GM12878 (cell line): ENCODE measurements around the gene NAMPT. TPM values are rescaled to one million over a fixed set of nuclear protein-coding genes. Genes with fewer than 3 reads are reported as not detected.
A peak's percentile ranks its signal among the peaks of the same experiment; 100 is the strongest.

ENCODE experiments used
- ATAC-seq: fragments of 200-7000 bp; cut with Tn5 transposase; 3 replicates; pipeline ENCODE4 v1.9.1; 2020; ENCODE audit warnings: mild to moderate bottlenecking, moderate library complexity
- BruUV-seq: library from RNA; stranded (reverse); fragments of 400-500 nt; replicated peaks from 2 replicates; lab custom pipeline; 2021; lab: Mats Ljungman, UMichigan
- CTCF ChIA-PET: fragments of 300-600 bp; sonication (Branson Sonifier 250); formaldehyde crosslinking; extraction: SDS; loops from one replicate; lab custom pipeline; 2021; ENCODE audit warnings: inconsistent platforms; lab: Yijun Ruan, JAX
- POLR2A ChIA-PET: fragments of 350-600 bp; formaldehyde crosslinking; extraction: SDS; loops from one replicate; lab custom pipeline; 2021; ENCODE audit warnings: inconsistent platforms; lab: Charles Lee
- RAD21 ChIA-PET: fragments of 300-600 bp; sonication (Branson Sonifier 250); formaldehyde crosslinking; loops from one replicate; lab custom pipeline; 2023; ENCODE audit warnings: antibody characterized with exemption; ENCODE audit not compliant: unreplicated experiment; lab: Charles Lee
- SMC1A ChIA-PET: fragments of 300-600 bp; sonication (Branson Sonifier 250); formaldehyde crosslinking; loops from one replicate; lab custom pipeline; 2023; ENCODE audit not compliant: unreplicated experiment, uncharacterized antibody; lab: Charles Lee
- DNase-seq: peaks from one replicate; pipeline ENCODE4 v3.0.0-alpha.2; 2011; ENCODE audit warnings: low read depth, low spot score
- FAIRE-seq: peaks from 3 replicates; lab custom pipeline; 2011; peaks lifted over from hg19 to GRCh38; lab: Jason Lieb, UNC
- H2AFZ ChIP-seq: 2 replicates; pipeline ENCODE4 v1.6.0; 2011; ENCODE audit warnings: low read depth, low read length, control low read depth; ENCODE audit not compliant: control insufficient read depth
- H3K27ac ChIP-seq: 2 replicates; pipeline ENCODE4 v1.5.1; 2011; ENCODE audit warnings: control low read depth; ENCODE audit not compliant: control insufficient read depth, insufficient read depth
- H3K27me3 ChIP-seq, 2 experiments: replicated peaks in 1 of 2; 2 replicates each; pipeline versions ENCODE4 v1.6.0 to v1.6.1; 2011; ENCODE audit warnings: low read length in 1 of 2; ENCODE audit not compliant: control insufficient read depth in 2 of 2, insufficient read depth in 2 of 2
- H3K36me3 ChIP-seq, 2 experiments: 2 replicates each; pipeline ENCODE4 v1.5.1; 2011; ENCODE audit warnings: low read length in 1 of 2; ENCODE audit not compliant: control insufficient read depth in 2 of 2, insufficient read depth in 2 of 2
- H3K4me1 ChIP-seq: 2 replicates; pipeline ENCODE4 v1.6.1; 2011; ENCODE audit warnings: mild to moderate bottlenecking, low read length, moderate library complexity, mixed read lengths; ENCODE audit not compliant: control insufficient read depth, insufficient read depth
- H3K4me2 ChIP-seq: 2 replicates; pipeline ENCODE4 v1.6.0; 2011; ENCODE audit warnings: control low read depth; ENCODE audit not compliant: control insufficient read depth, insufficient read depth
- H3K4me3 ChIP-seq: fragments of 200-600 bp; sonication (generic); 2 replicates; pipeline ENCODE4 v1.5.1; 2016
- H3K79me2 ChIP-seq: 2 replicates; pipeline ENCODE4 v1.6.0; 2011; ENCODE audit warnings: low read length; ENCODE audit not compliant: control insufficient read depth, insufficient read depth
- H3K9ac ChIP-seq: 2 replicates; pipeline ENCODE4 v1.8.0; 2011; ENCODE audit warnings: low read length, control low read depth, mixed read lengths; ENCODE audit not compliant: control insufficient read depth, insufficient read depth
- H3K9me3 ChIP-seq: replicated peaks from 3 replicates; pipeline ENCODE4 v1.5.1; 2011; ENCODE audit warnings: mild to moderate bottlenecking, low read length; ENCODE audit not compliant: control insufficient read depth, insufficient read depth
- H4K20me1 ChIP-seq: 2 replicates; pipeline ENCODE4 v1.6.0; 2011; ENCODE audit not compliant: control insufficient read depth, insufficient read depth
- EZH2 ChIP-seq: IDR thresholded peaks from 2 replicates; pipeline ENCODE4 v1.6.1; 2012; ENCODE audit warnings: low read depth, mild to moderate bottlenecking, control low read depth, inconsistent platforms, low read length, borderline replicate concordance; ENCODE audit not compliant: control insufficient read depth
- IKZF2 ChIP-seq, 2 experiments: fragments of 450-650 bp; IDR thresholded peaks; 2 replicates each; pipeline ENCODE4 v1.6.1; 2017; ENCODE audit warnings: mild to moderate bottlenecking in 2 of 2, moderate library complexity in 2 of 2
- MLLT1 ChIP-seq: fragments of 450-650 bp; IDR thresholded peaks from 2 replicates; pipeline ENCODE4 v1.6.1; 2016; ENCODE audit warnings: mild to moderate bottlenecking
- NFYB ChIP-seq: IDR thresholded peaks from 2 replicates; pipeline ENCODE4 v1.6.1; 2011; ENCODE audit warnings: low read depth, mild to moderate bottlenecking, low read length, improper control_type of control experiment, moderate library complexity; ENCODE audit not compliant: insufficient read depth
- SPI1 ChIP-seq: IDR thresholded peaks from 2 replicates; pipeline ENCODE4 v1.6.1; 2011; ENCODE audit warnings: low read depth, mild to moderate bottlenecking, low read length, moderate library complexity, borderline replicate concordance; ENCODE audit not compliant: insufficient read depth
- TAF1 ChIP-seq: IDR thresholded peaks from 2 replicates; pipeline ENCODE4 v1.6.1; 2011; ENCODE audit warnings: mild to moderate bottlenecking, low read depth, low read length, borderline replicate concordance
- YY1 ChIP-seq: IDR thresholded peaks from 2 replicates; pipeline ENCODE4 v1.6.1; 2011; ENCODE audit warnings: low read depth, mild to moderate bottlenecking, low read length
- ZBTB4 ChIP-seq: fragments of 450-650 bp; formaldehyde crosslinking; IDR thresholded peaks from 2 replicates; pipeline ENCODE4 v1.4.0; 2022; ENCODE audit warnings: mild to moderate bottlenecking, moderate library complexity
- WGBS: methylation state at CpG from one replicate; pipeline ENCODE4 v1.1.6; 2016; ENCODE audit warnings: low lambda C conversion rate; ENCODE audit not compliant: insufficient replicate concordance, insufficient coverage; ENCODE audit errors: missing lambda C conversion rate; 5-methylcytosine and 5-hydroxymethylcytosine counted together
- in situ Hi-C: fragments of 300-500 bp; cut with MboI; formaldehyde crosslinking; loops from 9 replicates; pipeline ENCODE4 v1.14.3; 2018; ENCODE audit warnings: mixed read lengths
- intact Hi-C: fragments of 100-400 bp; cut with micrococcal nuclease; formaldehyde crosslinking; loops from one replicate; pipeline ENCODE4 v1.14.2; 2022; ENCODE audit not compliant: unreplicated experiment
- polyA plus RNA-seq, 11 experiments: library from polyadenylated mRNA; depleted of rRNA in 4 of 11; unstranded in 6 of 11; stranded (reverse) in 5 of 11; fragments of >200 nt; fragmentation: Nextera tagmentation in 4 of 11; fragmentation: Illumina TruSeq in 1 of 11; extraction: Ambion mirVana in 4 of 11; extraction: Trizol in 1 of 11; gene quantifications; 1 replicate in 1 of 11; 2 replicates in 10 of 11; pipeline versions ENCODE4 v1.2.1 to v1.2.3, GENCODE V29; 2011 to 2016; ENCODE audit warnings: inconsistent platforms in 2 of 11, missing spikeins in 2 of 11, low read depth in 1 of 11
- total RNA-seq, 4 experiments: library from RNA; depleted of rRNA in 3 of 4; stranded (reverse); fragments of >200 nt in 3 of 4; fragmentation: Illumina TruSeq in 1 of 4; extraction: Trizol in 1 of 4; gene quantifications; 2 replicates each; pipeline versions ENCODE4 v1.2.1 to v1.2.3, GENCODE V29; 2013 to 2021

NAMPT gene
- total and polyA plus RNA-seq, 10 of the 15 experiments (the other 5 are each of a cell fraction or from before 2014, with no cell fraction given), result 28.3 to 173 (median 75.0) TPM

DNA sequence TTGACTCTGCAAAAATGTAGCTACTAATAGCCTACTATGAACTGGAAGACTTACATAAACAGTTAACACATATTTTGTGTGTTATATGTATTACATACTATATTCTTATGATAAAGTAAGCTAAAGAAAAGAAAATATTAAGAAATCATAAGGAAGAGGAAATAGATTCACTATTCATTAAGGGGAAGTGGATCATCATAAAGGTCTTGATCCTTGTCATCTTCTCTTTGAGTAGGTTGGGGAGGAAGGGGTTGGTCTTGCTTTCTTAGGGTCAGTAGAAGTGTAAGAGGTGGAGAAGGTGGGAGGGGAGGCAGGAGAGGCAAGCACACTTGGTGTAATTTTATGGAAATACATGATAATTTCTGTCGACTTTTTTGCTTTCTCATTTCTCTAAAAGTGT, 81.3 kb downstream of the NAMPT start:
- Histone ChIP-seq H3K27ac (no peak overlapping the region), H2AFZ (no peak overlapping the region), H3K36me3 (no peaks in the 10 kb centered on the region), H3K4me2 (no peak overlapping the region), H3K79me2 (no peaks in the 10 kb centered on the region), H3K27me3 (no peaks in the 10 kb centered on the region), H3K4me3 (no peak overlapping the region), H3K4me1 (peaks cover 8% of the 10 kb centered on the region), H4K20me1 (no peaks in the 10 kb centered on the region), H3K9ac (no peak overlapping the region), H3K9me3 (no peaks in the 10 kb centered on the region)
- ChIA-PET POLR2A (interaction anchor here (0.8 kb wide), 1 partner anchor 143 kb away, joined by 3 read pairs; no protein-coding TSS in a partner anchor), RAD21 (interaction anchor here (0.6 to 1.2 kb wide), 3 partner anchors 24 to 1188 kb away, joined by 3 to 4 read pairs (median 3); no protein-coding TSS in a partner anchor), CTCF (interaction anchor here (1.3 to 1.9 kb wide), 2 partner anchors 44 to 259 kb away, joined by 3 to 5 read pairs; no protein-coding TSS in a partner anchor), SMC1A (interaction anchor here (0.7 to 1.5 kb wide), 5 partner anchors 22 to 237 kb away, joined by 3 to 5 read pairs (median 3); no protein-coding TSS in a partner anchor)
- DNase-seq (no peak), ATAC-seq (no peak), FAIRE-seq (no peak)
- intact Hi-C loops, result no loop called here
- BruUV-seq, result no TSS peak
- in situ Hi-C loops, result no loop called here
- no peak for TF ChIP-seq EZH2
- TF ChIP-seq SPI1, result peak; percentile 6; the same call in 1 of the 2 replicates
- TF ChIP-seq NFYB, result no peak
- TF ChIP-seq ZBTB4 (CRISPR knock-in tag), result no peak
- TF ChIP-seq YY1, result no peak
- no peak for TF ChIP-seq IKZF2 (IDR thresholded peaks at IDR 0.05)
- TF ChIP-seq MLLT1, result no peak
- TF ChIP-seq TAF1, result no peak
- 0% methylated on average over 1 of the region's 1 CpG for WGBS
